DMS53 treated with DMSO at 0.1 percent for 48 hours (cell line): ENCODE data around the gene UTP25.
"Not testable (repeated sequence)": the region's sequence is repeated elsewhere in the genome, so short reads cannot be mapped to it uniquely, and the experiment has no call there.

Source experiments
- DNase-seq: peaks from one replicate; lab custom pipeline; 2025; ENCODE audit not compliant: unreplicated experiment; lab: John Stamatoyannopoulos, UW

UTP25 gene

GRCh38 chr1:209890641-209891330 lies 63.0 kb downstream of the UTP25 start:
- no peak for DNase-seq

GRCh38 chr1:209893751-209894150 lies 66.0 kb downstream of the UTP25 start:
- no peak for DNase-seq

GRCh38 chr1:209895709-209896108 lies 67.9 kb downstream of the UTP25 start:
- DNase-seq, result no peak

- DNase-seq, result no peak
Measured at GRCh38 chr1:209896346-209896745, 68.6 kb downstream of the UTP25 start.

GRCh38 chr1:209898271-209898670 lies 70.5 kb downstream of the UTP25 start:
- not testable (repeated sequence) for DNase-seq

GRCh38 chr1:209898851-209899250 lies 71.1 kb downstream of the UTP25 start:
- DNase-seq, result not testable (repeated sequence)

GRCh38 chr1:209899948-209900347 lies 72.2 kb downstream of the UTP25 start:
- DNase-seq, result peak; percentile 63

GRCh38 chr1:209900734-209901133 lies 73.0 kb downstream of the UTP25 start:
- no peak for DNase-seq

GRCh38 chr1:209901211-209901610 lies 73.4 kb downstream of the UTP25 start:
- DNase-seq, result no peak

- not testable (repeated sequence) for DNase-seq
Measured at GRCh38 chr1:209904774-209905173, 77.0 kb downstream of the UTP25 start.
